Testis (tissue), 2 donors: ENCODE measurements around the gene FOXA2.

Experiments
- CTCF ChIP-seq, 3 experiments: fragments of 450-650 bp in 2 of 3; fragments of 200-600 bp in 1 of 3; sonication (generic) in 1 of 3; IDR thresholded peaks; one replicate each; pipeline ENCODE4 v1.5.1; 2016 to 2019; ENCODE audit warnings: antibody characterized with exemption in 3 of 3, mild to moderate bottlenecking in 2 of 3, moderate library complexity in 1 of 3
- POLR2A ChIP-seq: fragments of 450-650 bp; IDR thresholded peaks from one replicate; pipeline ENCODE4 v1.6.1; 2017; ENCODE audit warnings: antibody characterized with exemption, mild to moderate bottlenecking, moderate library complexity

DNA sequence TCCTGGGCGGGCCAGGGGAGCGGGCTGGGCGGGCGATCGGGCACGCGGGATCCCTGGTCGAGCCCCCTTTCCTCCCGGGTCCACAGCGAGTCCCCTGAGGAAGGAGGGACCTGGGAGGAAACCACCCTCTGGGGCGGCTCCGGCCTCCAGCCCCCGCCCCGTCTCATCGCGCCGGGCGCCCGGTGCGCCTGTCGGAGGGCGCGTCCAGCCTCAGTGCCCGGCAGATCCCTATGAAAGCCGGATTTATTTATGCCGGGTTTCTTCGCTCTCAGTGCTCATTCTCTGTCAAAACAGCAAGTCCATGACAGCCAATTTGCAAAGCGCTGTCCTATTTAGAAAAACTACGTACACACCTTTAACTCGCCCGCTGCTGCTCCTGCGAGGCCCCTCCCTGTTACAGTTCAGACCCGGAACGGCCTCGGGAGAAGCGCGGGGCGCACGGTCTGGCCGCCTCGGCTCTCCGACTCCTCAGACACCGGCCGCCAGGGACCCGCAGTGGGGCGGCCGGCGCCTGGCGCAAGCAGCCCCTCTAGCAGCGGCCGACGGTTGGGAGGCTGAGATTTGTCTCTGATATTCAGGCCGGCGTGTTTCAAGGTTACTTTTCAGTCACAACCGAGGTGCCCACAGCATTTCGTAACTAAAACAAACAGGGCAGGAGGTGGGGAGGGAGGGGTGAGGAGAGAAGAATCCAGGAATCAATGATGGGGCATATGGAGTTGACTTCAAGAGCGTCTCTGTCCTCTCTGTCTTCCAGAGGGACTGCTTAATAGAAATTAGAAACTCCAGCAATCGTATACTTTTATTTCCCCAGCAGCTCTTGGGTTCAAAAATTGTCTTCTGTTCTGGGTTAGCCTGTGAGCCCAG is 782 bp upstream of the FOXA2 start:
- TF ChIP-seq CTCF (IDR thresholded peaks at IDR 0.05), result no peak
- no peak for TF ChIP-seq POLR2A
